HCT116 (cell line): Measurements from ENCODE around the gene NBDY.

Experiments
- CEBPB ChIP-seq: IDR thresholded peaks from 2 replicates; pipeline ENCODE4 v1.6.1; 2012; ENCODE audit warnings: low read depth
- ELF1 ChIP-seq: IDR thresholded peaks from 2 replicates; pipeline ENCODE4 v1.6.1; 2012; ENCODE audit warnings: low read depth, borderline replicate concordance
- EZH2 ChIP-seq: fragments of 200-600 bp; sonication (generic); IDR thresholded peaks from 2 replicates; pipeline ENCODE4 v1.6.1; 2017; ENCODE audit warnings: antibody characterized with exemption, mixed run types
- EZH2phosphoT487 ChIP-seq: fragments of 200-600 bp; IDR thresholded peaks from 2 replicates; pipeline ENCODE4 v1.6.1; 2018; ENCODE audit warnings: antibody characterized with exemption, borderline replicate concordance
- MAX ChIP-seq: IDR thresholded peaks from 2 replicates; pipeline ENCODE4 v1.6.1; 2012
- POLR2A ChIP-seq: IDR thresholded peaks from 2 replicates; pipeline ENCODE4 v1.7.0; 2011; ENCODE audit warnings: borderline replicate concordance; ENCODE audit not compliant: insufficient read depth, insufficient read length; ENCODE audit errors: extremely low read depth
- POLR2AphosphoS5 ChIP-seq: IDR thresholded peaks from 2 replicates; pipeline ENCODE4 v1.6.1; 2011; ENCODE audit warnings: mild to moderate bottlenecking, low read depth, low read length, moderate library complexity
- RAD21 ChIP-seq: IDR thresholded peaks from 2 replicates; pipeline ENCODE4 v1.6.1; 2012; ENCODE audit warnings: low read depth, mild to moderate bottlenecking
- SIN3A ChIP-seq: IDR thresholded peaks from 2 replicates; pipeline ENCODE4 v1.6.1; 2012; ENCODE audit warnings: low read depth
- SRF ChIP-seq: IDR thresholded peaks from 2 replicates; pipeline ENCODE4 v1.6.1; 2012; ENCODE audit warnings: low read depth
- ZFX ChIP-seq: fragments of 450-650 bp; IDR thresholded peaks from 2 replicates; pipeline ENCODE4 v1.6.1; 2017
- TF ChIP-seq, protein P1 (sequence below), 3 experiments: fragments of 200-600 bp in 1 of 3; sonication (generic) in 1 of 3; IDR thresholded peaks in 2 of 3; conservative IDR thresholded peaks in 1 of 3; 2 replicates each; pipeline ENCODE4 v1.5.1; 2012 to 2017; ENCODE audit warnings: low read depth in 2 of 3, low read length in 2 of 3, antibody characterized with exemption in 1 of 3, borderline replicate concordance in 1 of 3, control low read depth in 1 of 3, mild to moderate bottlenecking in 1 of 3, mixed read lengths in 1 of 3, mixed run types in 1 of 3, moderate library complexity in 1 of 3; ENCODE audit not compliant: insufficient read depth in 1 of 3
- TF ChIP-seq, protein P2 (sequence below): IDR thresholded peaks from 2 replicates; pipeline ENCODE4 v1.6.1; 2012; ENCODE audit warnings: low read depth
- TF ChIP-seq, protein P3 (sequence below): IDR thresholded peaks from 2 replicates; pipeline ENCODE4 v1.6.1; 2011; ENCODE audit warnings: mild to moderate bottlenecking, low read length, moderate library complexity; ENCODE audit not compliant: insufficient replicate concordance; ENCODE audit errors: extremely low read depth

- no peak for TF ChIP-seq EZH2
- no peak for TF ChIP-seq POLR2A
- TF ChIP-seq, protein P1, sequence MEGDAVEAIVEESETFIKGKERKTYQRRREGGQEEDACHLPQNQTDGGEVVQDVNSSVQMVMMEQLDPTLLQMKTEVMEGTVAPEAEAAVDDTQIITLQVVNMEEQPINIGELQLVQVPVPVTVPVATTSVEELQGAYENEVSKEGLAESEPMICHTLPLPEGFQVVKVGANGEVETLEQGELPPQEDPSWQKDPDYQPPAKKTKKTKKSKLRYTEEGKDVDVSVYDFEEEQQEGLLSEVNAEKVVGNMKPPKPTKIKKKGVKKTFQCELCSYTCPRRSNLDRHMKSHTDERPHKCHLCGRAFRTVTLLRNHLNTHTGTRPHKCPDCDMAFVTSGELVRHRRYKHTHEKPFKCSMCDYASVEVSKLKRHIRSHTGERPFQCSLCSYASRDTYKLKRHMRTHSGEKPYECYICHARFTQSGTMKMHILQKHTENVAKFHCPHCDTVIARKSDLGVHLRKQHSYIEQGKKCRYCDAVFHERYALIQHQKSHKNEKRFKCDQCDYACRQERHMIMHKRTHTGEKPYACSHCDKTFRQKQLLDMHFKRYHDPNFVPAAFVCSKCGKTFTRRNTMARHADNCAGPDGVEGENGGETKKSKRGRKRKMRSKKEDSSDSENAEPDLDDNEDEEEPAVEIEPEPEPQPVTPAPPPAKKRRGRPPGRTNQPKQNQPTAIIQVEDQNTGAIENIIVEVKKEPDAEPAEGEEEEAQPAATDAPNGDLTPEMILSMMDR (IDR thresholded peaks at IDR 0.05 in 2 of 3, conservative IDR thresholded peaks at IDR 0.05 in 1 of 3; ENCODE audit: borderline replicate concordance in 1 of 3, insufficient read depth in 1 of 3, low read depth in 2 of 3, low read length in 2 of 3): no peak
- TF ChIP-seq, protein P2, sequence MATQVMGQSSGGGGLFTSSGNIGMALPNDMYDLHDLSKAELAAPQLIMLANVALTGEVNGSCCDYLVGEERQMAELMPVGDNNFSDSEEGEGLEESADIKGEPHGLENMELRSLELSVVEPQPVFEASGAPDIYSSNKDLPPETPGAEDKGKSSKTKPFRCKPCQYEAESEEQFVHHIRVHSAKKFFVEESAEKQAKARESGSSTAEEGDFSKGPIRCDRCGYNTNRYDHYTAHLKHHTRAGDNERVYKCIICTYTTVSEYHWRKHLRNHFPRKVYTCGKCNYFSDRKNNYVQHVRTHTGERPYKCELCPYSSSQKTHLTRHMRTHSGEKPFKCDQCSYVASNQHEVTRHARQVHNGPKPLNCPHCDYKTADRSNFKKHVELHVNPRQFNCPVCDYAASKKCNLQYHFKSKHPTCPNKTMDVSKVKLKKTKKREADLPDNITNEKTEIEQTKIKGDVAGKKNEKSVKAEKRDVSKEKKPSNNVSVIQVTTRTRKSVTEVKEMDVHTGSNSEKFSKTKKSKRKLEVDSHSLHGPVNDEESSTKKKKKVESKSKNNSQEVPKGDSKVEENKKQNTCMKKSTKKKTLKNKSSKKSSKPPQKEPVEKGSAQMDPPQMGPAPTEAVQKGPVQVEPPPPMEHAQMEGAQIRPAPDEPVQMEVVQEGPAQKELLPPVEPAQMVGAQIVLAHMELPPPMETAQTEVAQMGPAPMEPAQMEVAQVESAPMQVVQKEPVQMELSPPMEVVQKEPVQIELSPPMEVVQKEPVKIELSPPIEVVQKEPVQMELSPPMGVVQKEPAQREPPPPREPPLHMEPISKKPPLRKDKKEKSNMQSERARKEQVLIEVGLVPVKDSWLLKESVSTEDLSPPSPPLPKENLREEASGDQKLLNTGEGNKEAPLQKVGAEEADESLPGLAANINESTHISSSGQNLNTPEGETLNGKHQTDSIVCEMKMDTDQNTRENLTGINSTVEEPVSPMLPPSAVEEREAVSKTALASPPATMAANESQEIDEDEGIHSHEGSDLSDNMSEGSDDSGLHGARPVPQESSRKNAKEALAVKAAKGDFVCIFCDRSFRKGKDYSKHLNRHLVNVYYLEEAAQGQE: no peak
- no peak for TF ChIP-seq POLR2AphosphoS5
- TF ChIP-seq SRF: 0 out of 2 replicates have a peak, but pooled peaks have one; percentile 24
- no peak for TF ChIP-seq EZH2phosphoT487
- peak; percentile 27; the same call in 1 of the 2 replicates for TF ChIP-seq MAX
- no peak for TF ChIP-seq ELF1
- no peak for TF ChIP-seq SIN3A
- TF ChIP-seq RAD21: no peak
- no peak for TF ChIP-seq ZFX
- peak; percentile 84 for TF ChIP-seq CEBPB
- TF ChIP-seq, protein P3, sequence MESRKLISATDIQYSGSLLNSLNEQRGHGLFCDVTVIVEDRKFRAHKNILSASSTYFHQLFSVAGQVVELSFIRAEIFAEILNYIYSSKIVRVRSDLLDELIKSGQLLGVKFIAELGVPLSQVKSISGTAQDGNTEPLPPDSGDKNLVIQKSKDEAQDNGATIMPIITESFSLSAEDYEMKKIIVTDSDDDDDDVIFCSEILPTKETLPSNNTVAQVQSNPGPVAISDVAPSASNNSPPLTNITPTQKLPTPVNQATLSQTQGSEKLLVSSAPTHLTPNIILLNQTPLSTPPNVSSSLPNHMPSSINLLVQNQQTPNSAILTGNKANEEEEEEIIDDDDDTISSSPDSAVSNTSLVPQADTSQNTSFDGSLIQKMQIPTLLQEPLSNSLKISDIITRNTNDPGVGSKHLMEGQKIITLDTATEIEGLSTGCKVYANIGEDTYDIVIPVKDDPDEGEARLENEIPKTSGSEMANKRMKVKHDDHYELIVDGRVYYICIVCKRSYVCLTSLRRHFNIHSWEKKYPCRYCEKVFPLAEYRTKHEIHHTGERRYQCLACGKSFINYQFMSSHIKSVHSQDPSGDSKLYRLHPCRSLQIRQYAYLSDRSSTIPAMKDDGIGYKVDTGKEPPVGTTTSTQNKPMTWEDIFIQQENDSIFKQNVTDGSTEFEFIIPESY: no peak
Observed at GRCh38 chrX:56744996-56745395, 16.0 kb downstream of the NBDY start.
